Fibroblast of the conjunctiva (primary cell): ENCODE measurements around the gene ARSH.
"Not testable (repeated sequence)": the region's sequence is repeated elsewhere in the genome, so short reads cannot be mapped to it uniquely, and the experiment has no call there.

ENCODE experiments used
- DNase-seq: peaks from one replicate; pipeline ENCODE4 v3.0.0-alpha.2; 2010; ENCODE audit warnings: low read depth

The ARSH gene

GRCh38 chrX:3037218-3037617, 30.9 kb downstream of the ARSH start:
- no peak for DNase-seq

GRCh38 chrX:3044196-3044595, 37.9 kb downstream of the ARSH start:
- no peak for DNase-seq

- DNase-seq = no peak
These were observed 38.3 kb downstream of the ARSH start for GRCh38 chrX:3044671-3045070.

- no peak for DNase-seq
These were observed 40.2 kb downstream of the ARSH start for GRCh38 chrX:3046253-3047240.

GRCh38 chrX:3050523-3051175, 44.3 kb downstream of the ARSH start:
- not testable (repeated sequence) for DNase-seq

- DNase-seq = no peak
These were observed 46.5 kb downstream of the ARSH start for GRCh38 chrX:3052860-3053259.

GRCh38 chrX:3066555-3066954, 60.2 kb downstream of the ARSH start:
- no peak for DNase-seq

- no peak for DNase-seq
These were observed 69.6 kb downstream of the ARSH start for GRCh38 chrX:3075959-3076358.

- DNase-seq = no peak
These were observed 70.2 kb downstream of the ARSH start for GRCh38 chrX:3076416-3076991.
